ENCODE measurements around the gene ESRRG. TPM values are rescaled to one million over a fixed set of nuclear protein-coding genes. Genes with fewer than 3 reads are reported as not detected.

The ESRRG gene
- total and polyA plus RNA-seq, 2 donors (not counting 3 experiments of a cell fraction or from before 2014, with no cell fraction given): not detected

GRCh38 chr1:216722821-216723220, 408 bp downstream of the ESRRG start:
- H3K4me2 ChIP-seq (ENCODE audit: insufficient read depth, low read length): no peak overlapping the region
- CTCF ChIA-PET: no interaction called here
- no peaks in the 10 kb centered on the region for H3K36me3 ChIP-seq (ENCODE audit: control insufficient read depth in 2 of 2, extremely low read depth in 1 of 2, insufficient read depth in 2 of 2, low read length in 2 of 2)
- H4K20me1 ChIP-seq (replicated peaks; ENCODE audit: control insufficient read depth, extremely low read depth, insufficient read depth, low read length): no peaks in the 10 kb centered on the region
- dilution Hi-C loops (cut with MboI; ENCODE audit: extremely low pct_ligation_motif_present, low sequenced_read_pairs) (no loop called here), intact Hi-C loops (cut with micrococcal nuclease) (no loop called here)
- BruUV-seq (replicated peaks): no TSS peak
- no peaks in the 10 kb centered on the region for H3K9me1 ChIP-seq (replicated peaks; ENCODE audit: control insufficient read depth, extremely low read depth, insufficient read depth, low read length)
- no peak overlapping the region for H2AFZ ChIP-seq (ENCODE audit: low read depth, low read length)
- DNase-seq (ENCODE audit: low read depth, low spot score) (no peak), FAIRE-seq (no peak)
- POLR2A ChIA-PET: no interaction called here
- TF ChIP-seq JUN (IDR thresholded peaks at IDR 0.05; ENCODE audit: borderline replicate concordance, insufficient read depth, insufficient read length, low read depth) (no peak), MAX (IDR thresholded peaks at IDR 0.05; ENCODE audit: insufficient read depth, insufficient read length) (no peak), FOS (IDR thresholded peaks at IDR 0.05; ENCODE audit: borderline replicate concordance, insufficient read depth, low read length) (no peak), POLR2AphosphoS5 (IDR thresholded peaks at IDR 0.05; ENCODE audit: insufficient read depth, low read depth, low read length) (no peak), MYC (IDR thresholded peaks at IDR 0.05; ENCODE audit: low read depth, low read length) (no peak), CTCF (IDR thresholded peaks at IDR 0.05; ENCODE audit: extremely low read depth in 1 of 2, insufficient read depth in 1 of 2, low read depth in 1 of 2, low read length in 2 of 2) (no peak), GATA2 (IDR thresholded peaks at IDR 0.05; ENCODE audit: insufficient read depth, insufficient read length, low read depth, low read length) (no peak), EZH2 (IDR thresholded peaks at IDR 0.05; ENCODE audit: borderline replicate concordance, low read depth, low read length, severe bottlenecking) (no peak), POLR2A (IDR thresholded peaks at IDR 0.05; ENCODE audit: low read depth, low read length) (no peak)
- H3K4me1 ChIP-seq (ENCODE audit: control insufficient read depth, extremely low read depth, insufficient read depth, low read length): no peaks in the 10 kb centered on the region
- no peak overlapping the region for H3K27ac ChIP-seq (ENCODE audit: insufficient read depth, low read depth, low read length)
- no peaks in the 10 kb centered on the region for H3K79me2 ChIP-seq (ENCODE audit: control insufficient read depth, insufficient read depth, low read length)
- no peaks in the 10 kb centered on the region for H3K27me3 ChIP-seq (ENCODE audit: control insufficient read depth in 2 of 2, insufficient read depth in 2 of 2, low read length in 2 of 2)
- no peak overlapping the region for H3K9ac ChIP-seq (replicated peaks; ENCODE audit: extremely low read depth, insufficient read depth, low read length)
- H3K4me3 ChIP-seq (replicated peaks in 1 of 3; ENCODE audit: insufficient read depth in 1 of 3, low read depth in 1 of 3, low read length in 3 of 3): no peak overlapping the region
- H3K9me3 ChIP-seq (replicated peaks; ENCODE audit: control insufficient read depth, insufficient read depth, low read length): no peaks in the 10 kb centered on the region
